Esophagus mucosa (tissue), 1 donor: Measurements from ENCODE around the gene CYP46A1. TPM values are rescaled to one million over a fixed set of nuclear protein-coding genes. Genes with fewer than 3 reads are reported as not detected.
"Not testable (repeated sequence)": the region's sequence is repeated elsewhere in the genome, so short reads cannot be mapped to it uniquely, and the experiment has no call there.

Source experiments
- ATAC-seq: fragments of 200-7000 bp; cut with Tn5 transposase; one replicate; pipeline ENCODE4 v1.9.1; 2020
- total RNA-seq: library from RNA; stranded (reverse); gene quantifications from one replicate; pipeline ENCODE4 v1.2.4, GENCODE V29; 2023
- donor health status: DM: yes; HTN: yes; CAD: no.

CYP46A1 gene
- not detected for total RNA-seq

DNA sequence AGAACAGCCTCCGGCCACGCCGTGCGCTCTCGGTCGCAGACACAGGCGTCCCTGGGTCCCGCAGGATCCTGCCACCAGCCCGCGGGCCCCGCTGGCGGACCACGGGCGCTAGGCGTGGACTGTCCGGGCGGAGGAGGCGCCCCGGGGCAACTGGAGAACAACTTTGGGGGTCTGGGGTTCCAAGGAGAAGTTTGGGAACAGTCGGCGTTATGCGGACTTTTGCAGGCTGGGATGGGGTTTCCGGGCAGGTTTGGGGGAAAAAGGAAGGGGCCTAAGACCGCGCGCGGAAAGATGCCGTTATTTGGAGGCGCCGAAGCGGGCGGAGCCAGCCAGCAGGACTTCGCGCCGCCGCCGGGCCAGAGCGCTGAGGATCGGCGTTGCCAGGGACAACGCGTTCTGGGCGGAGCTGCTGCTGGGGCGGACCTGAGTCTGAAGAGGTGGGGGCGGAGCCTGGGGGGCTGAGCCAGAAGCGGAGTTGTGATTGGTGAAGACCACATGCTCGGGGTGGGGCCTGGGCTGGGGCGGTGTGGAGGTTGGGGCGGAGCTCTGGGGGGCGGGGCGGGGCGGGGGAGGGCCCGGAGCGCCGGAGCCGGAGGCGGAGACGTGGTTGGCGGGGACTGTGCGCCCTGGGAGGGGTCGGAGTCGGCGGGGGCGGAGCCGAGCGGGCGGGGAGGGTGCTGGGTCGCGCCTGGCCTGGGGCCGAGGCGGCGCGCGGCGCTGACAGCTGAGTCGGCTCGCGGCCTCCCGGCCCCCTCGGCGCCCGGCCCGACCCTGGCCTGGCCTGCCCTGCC, at the start of gene CYP46A1:
CYP46A1 (plus strand) TSS at position 680 of the 791 bp plus-strand sequence. CDS start 120 bp downstream, outside the sequence.
- peak; percentile 99 for ATAC-seq

DNA sequence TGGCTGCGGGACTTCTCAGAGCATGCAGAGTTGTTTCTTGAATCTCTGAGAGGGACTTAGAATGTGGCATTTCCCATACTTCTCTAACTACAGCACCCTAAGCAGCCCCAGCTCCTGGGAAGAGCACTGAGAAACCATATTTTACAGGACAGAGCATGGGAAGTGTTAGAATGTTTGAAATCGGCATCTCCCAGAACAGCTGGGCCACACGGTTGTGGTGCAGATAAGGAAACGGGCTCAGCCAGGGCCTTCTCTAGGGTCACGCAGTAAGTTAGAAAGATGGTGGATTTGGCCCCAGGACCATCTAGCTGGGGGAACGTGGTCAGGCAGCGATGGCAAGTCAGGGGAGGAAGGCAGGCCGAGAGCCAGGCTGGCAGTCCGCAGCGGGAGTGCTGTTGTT, 49.7 kb upstream of the CYP46A1 start:
- no peak for ATAC-seq

DNA sequence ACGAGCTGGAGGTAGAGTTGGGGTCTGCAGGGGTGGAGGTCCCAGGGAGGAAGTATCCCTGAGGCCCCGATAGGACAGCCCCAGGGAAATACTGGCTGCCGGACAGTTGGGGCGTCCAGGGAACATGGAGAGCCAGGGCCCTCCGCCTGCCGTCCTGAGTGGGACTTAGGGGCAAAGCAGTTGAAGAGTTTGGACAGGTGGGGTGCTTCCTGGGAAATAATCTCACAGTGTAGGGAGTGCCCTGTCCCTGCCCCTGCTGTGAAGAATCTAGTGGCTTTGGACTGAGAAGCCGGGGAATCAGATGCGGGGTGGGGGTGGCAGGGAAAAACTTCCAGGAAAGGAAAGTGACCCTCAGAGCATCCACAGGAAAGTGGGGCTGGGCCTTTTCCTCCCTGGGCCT, 49.0 kb upstream of the CYP46A1 start:
- ATAC-seq = no peak

DNA sequence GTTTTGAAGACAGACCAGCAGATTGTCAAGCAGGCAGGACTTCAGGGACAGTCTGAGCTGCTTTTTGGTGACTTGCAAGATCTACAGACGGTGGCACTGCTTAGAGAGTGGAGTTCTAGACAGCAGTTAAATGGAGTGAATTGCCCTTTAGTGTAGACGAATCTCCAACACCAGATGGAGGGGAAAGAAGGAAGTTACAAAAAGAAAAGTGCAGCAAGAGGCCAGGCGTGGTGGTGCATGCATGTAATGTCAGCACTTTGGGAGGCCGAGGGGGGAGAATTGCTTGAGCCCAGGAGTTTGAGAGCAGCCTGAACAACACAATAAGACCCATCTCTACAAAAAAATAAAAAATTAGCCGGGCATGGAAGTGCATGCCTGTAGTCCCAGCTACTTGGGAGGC, 47.6 kb upstream of the CYP46A1 start:
- ATAC-seq = no peak

DNA sequence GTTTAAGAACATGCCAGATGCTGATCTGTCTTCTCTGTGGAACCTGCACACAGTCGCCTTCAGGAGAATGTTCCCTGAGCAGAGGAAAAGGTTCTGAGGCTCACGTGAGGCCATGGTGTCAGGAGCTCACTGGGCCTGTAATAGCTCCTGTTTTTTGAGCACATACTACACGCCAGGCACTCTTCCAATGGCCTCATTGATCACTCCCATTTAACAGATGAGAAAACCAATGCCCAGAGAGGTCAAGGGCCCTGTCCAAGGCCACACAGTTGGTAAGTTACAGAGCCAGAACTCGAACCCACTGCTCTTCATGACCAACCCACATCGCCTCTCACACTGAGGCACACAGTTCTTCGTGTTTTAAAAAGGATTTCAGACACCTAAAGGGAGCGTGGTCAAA, 46.5 kb upstream of the CYP46A1 start:
- ATAC-seq = no peak

DNA sequence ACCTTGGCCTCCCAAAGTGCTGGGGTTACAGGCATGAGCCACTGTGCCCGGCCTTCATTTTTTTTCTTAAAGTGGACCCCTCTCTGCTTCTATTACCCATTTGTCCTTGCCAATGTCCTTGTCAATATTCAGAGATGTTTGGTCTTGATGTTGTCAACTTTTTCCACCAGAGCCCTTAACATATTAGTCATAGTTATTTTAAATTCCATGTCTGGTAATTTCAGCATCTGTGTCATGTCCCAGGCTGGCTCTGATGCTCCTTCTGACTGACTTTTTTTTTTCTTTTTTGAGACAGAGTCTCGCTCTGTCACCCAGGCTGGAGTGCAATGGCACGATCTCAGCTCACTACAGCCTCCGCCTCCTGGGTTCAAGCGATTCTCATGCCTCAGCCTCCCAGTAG, 41.3 kb upstream of the CYP46A1 start:
- ATAC-seq = not testable (repeated sequence)

DNA sequence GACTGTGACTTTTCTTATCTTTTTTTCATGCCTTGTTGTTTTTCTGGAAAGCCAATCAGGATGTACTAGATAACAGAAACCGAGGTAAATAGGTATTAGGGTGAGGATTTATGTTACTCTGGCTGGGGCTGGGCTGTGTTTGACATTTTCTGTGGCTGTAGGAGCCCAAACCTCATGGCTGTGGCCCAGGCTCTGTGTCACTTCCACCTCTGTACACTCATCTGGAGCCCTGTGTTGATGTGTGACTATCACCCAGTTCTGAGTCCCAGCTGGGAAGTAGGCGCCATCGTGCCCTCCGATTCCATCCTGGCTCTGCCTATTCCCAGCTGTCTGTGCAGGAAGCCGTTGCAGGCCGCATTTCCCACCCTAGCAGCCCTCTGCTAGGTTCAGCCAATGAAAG, 40.8 kb upstream of the CYP46A1 start:
- ATAC-seq = no peak

DNA sequence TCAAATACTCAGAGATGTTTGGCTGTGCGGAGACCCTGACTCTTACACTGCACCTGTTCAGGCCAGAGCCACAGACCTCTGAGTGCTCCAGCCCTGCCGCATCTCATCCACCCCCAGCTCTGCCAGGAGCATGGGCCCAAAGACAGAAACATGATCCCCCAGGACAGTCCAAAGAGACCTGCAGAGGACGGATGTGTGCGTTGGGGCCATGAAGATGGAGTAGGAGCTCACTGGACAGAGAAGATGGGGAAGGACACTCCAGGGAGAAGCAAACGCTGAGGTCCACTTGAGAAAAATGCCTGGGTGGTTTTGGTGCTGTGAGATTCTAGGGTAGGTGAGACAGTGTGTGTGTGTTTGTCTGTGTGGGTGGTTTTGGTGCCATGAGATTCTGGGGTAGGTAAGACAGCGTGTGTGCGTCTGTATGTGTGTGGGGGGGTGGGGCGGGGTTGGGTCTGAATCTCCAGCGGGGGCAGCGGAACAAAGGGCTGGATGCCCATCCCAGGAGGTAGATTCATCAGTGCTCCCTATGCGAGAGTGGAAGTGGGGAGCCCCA, 40.0 kb upstream of the CYP46A1 start:
- no peak for ATAC-seq

DNA sequence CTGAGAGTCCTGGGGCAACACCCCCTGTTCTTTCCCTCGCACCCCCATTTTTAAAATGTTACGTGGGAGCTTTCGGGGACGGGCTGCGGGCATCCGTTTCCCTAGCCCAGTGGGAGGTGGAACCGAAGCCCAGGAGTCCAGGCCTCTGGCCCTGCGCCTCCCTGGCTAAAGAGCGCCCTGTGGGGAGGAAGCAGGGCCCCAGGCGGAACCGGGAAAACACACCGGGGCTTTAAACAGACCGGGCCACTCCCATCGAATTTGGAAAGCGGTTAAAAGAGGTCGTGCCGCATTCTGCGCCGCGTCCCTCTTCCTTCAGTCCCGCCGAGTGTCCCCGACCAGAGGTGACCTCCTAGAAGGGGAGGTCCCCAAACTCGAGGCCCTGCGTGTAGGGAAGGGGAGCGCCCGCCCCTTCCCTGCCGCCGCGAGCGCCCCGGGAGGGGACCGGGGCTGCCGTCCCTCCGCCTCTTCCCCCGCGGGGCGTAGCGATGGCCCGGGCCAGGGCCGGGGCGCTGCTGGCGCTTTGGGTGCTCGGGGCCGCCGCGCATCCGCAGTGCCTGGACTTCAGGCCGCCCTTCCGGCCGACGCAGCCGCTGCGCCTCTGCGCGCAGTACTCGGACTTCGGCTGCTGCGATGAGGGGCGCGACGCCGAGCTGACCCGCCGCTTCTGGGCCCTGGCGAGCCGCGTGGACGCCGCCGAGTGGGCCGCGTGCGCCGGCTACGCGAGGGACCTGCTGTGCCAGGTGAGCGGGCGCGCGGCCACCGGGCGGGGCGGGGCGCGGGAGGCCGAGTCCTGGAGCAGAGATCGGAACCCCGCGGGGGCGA, 39.2 kb upstream of the CYP46A1 start, which contains the start of gene HHIPL1:
HHIPL1 (plus strand) TSS at position 407 of the 822 bp plus-strand sequence; CDS start at position 486, 79 bp downstream.
- ATAC-seq = no peak

DNA sequence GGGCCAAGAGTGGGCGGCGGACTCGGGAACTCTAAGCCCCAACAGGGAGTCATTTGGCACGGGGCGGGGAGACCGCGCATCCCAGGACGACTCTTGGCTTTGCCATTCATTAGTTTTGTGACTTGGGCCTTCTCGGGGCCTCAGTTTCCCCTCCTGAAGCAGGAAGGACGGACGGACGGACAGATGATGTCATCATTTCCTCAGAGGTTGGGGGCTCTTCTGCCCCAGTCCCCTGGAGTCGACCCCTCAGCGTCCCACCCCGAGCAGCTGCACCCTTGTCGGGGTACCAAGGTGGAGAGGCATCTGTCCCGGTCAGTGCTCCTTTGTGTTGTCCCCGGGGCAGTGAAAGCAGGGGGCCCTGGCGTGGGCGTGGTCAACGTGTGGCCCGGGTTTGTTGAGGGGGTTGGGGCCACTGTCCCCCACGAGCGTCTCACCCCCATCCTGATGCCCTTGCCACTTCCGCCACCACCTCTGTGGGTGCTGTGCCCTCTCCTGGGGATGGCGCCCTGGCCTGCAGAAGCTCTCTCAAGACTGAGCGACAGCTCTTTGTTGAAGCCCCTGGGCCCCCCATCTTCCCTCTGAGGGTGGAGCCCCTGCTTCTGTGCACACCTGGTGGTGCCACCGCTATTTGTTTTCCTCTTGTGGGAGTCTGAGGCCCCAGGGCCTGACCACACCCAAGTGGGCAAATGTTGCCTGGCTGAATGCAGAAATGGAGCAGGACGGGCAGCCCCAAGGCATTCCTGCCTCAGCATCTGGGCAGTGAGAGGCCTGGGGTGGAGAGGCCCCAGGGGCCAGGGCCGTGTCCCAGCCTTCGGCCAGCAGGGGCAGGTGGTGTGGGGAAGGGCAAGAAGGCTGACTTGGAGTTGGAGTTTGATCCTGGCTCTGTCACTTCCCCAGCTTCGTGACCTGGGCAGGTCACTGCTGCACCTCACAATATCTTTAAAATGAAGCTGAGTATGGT, 38.3 kb upstream of the CYP46A1 start:
- ATAC-seq = no peak

DNA sequence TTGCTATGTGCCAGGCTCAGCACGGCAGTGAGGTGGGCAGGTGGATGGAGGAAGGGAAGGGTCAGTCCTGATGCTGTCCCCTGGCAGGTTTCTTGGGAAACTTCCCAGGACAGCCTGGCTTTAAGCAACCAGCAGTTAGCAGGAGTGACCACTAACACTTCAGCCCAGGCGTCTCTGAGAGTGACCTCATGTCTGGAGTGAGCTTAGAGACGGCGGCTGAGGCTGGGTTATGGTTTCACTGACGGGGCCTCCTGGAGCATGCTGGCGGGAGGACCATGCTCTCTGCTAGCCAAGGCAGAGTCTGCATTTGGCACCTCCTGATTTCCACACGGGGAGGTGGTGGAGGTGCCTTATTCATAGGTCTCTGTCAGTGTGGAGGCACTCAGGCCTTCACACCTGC, 36.7 kb upstream of the CYP46A1 start:
- no peak for ATAC-seq

DNA sequence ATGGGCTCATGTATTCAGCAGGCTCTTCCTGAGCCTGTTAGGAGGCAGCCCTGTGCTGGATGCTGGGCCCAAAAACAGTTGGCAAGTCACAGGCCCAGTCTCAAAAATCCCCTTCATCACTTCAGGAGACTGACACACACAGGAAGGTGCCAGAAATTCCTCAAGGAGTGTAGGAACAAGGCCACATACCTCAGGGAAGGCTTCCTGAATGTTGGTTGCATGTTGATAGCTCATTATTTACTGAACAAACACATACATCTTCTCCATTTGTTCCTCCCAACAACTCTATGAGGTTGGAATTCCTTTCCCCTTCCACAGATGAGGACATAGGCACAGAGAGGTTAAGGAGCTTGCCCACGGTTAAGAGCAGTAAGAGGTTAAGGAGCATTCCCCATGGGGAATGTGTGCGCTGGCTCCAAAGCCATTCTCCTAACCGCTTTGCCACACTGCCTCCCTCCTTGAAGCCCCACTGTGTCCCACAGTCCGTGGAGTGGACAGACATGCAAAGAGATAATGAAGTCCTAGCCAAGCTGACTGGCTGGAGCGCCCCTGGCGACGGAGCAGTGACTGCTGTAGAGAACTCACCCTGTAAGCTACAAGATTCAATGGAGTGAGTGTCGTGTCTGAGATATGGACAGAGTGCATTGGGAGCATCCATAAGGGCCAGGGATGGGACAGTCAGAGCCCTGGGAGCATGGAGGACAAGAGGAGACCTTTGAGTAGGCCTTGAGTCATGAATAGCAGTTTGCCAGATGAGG, 35.9 kb upstream of the CYP46A1 start:
- ATAC-seq = no peak

DNA sequence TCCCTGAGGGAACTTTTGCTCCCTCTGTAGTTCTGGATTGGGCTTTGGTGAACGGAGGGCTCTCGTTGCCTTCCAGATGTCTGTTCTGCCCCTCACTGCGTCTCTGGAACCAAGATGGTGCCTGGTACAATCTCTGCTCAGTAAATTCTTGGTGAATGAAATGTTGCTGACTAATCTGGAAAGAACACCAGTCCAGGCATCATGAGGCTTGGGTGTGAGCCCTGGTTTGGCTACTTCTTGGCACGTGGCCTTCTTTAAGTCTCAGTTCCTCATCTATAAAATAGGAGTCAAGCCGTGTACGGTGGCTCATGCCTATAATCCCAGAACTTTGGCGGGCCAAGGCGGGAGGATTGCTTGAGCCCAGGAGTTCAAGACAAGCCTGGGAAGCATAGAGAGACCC, 34.9 kb upstream of the CYP46A1 start:
- ATAC-seq = peak; percentile 43

DNA sequence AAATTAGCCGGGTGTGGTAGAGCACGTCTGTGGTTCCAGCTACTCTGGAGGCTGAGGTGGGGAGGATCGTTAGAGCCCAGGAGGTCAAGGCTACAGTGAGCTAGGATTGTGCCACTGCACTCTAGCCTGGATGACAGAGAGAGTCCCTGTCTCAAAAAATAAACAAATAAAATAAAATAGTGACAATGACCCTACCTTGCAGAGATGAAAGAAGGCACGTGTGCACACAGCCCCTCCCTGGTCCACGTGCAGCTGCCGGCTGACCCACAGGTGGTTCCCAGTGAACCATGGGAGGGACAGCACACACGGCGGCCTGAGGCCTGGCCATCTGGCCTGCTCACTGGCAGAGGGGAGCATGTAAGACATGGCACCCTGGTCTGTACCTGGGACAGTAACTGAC, 34.5 kb upstream of the CYP46A1 start:
- no peak for ATAC-seq

DNA sequence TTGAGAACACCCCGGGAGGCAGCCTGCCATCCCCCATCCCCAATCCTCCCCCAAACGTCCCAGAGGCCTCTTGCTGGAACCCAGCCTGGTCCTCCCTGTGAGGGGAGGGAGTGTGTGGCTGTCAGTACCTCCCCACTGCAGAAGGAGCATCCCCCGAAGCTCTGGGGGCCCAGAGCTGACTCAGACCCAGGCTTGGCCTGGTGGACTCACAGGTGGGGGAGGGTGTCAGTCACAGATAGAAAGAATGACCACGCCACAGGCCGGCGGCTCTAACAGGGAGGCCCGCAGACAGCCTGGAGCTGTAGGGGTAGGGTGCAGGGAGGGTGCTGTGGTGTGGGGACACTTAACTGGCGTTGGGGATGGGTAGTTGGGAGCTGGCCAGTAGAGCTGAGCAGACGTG, 33.9 kb upstream of the CYP46A1 start:
- ATAC-seq = no peak

DNA sequence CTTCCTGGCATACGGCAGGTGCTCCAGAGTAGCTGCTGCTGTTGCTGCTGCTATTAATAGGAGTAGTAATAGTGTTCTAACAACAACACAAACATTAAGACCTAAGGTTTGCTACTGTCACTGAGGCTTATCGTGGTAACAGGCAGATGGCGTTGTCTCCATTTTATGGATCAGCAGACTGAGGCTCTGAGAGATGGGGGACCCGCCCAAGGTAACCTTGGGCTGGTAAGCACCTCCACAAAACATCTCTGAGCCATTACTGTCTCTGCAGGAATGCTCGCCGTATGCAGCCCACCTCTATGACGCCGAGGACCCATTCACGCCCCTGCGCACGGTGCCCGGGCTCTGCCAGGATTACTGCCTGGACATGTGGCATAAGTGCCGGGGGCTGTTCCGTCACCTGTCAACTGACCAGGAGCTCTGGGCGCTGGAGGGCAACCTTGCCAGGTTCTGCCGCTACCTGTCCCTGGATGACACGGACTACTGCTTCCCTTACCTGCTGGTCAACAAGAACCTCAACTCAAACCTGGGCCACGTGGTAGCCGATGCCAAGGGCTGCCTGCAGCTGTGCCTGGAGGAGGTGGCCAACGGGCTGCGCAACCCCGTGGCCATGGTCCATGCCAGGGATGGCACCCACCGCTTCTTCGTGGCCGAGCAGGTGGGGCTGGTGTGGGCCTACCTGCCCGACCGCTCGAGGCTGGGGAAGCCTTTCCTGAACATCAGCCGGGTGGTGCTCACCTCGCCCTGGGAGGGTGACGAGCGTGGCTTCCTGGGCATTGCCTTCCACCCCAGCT, 31.9 kb upstream of the CYP46A1 start:
- no peak for ATAC-seq

DNA sequence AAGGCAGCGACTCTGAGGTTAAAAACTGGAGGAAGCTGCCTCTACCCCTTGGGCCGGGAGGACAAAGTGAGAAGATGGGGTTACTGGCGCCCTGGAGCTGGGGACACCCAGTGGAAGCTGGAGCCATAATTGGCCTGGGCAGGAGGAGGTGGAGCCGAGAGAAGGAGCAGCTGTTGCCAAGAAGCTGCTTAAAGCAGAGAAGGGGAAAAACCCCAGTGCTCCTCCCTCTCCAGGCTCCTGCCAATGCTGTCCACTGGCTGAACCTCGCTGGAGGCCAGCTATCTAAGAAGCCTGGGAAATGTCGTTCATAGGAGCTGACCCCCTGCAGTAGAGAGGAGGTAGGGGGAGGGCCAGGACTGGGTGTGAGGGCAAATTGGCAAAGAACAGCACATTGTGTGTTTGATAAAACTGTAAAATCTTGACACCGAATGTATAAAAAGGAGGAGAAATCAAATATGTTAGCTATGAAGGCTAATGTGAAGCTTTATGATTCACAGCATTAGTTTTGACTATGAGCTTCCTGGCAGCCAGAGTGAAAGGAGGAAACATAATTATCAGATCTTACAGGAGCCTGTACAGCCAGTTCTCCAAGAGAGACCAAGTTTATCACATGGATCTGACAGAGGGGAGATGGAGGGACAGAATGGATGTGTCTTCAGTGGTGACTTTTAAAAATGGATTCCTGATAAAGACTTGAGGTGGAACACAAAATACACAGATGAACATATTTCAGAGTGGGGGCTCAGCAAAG, 29.7 kb upstream of the CYP46A1 start:
- ATAC-seq = peak; percentile 53

DNA sequence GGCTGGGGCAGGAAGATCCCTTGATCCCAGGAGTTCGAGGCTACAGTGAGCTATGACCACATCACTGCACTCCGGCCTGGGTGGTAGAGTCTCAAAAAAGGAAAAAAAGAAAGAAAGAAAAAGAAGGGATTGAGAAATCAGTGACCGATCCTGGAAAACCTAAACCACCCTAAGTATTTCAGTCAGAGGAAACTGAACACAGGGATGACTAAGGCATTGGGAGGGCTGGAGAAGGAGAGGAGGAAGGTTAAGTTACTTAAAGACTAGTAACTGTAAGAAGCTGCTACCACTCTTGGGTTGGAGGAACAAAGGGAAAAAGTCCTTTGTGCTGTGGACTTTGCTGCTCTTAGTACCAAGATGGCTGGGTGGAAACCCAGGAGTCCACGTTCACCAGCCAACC, 28.6 kb upstream of the CYP46A1 start:
- ATAC-seq = no peak

DNA sequence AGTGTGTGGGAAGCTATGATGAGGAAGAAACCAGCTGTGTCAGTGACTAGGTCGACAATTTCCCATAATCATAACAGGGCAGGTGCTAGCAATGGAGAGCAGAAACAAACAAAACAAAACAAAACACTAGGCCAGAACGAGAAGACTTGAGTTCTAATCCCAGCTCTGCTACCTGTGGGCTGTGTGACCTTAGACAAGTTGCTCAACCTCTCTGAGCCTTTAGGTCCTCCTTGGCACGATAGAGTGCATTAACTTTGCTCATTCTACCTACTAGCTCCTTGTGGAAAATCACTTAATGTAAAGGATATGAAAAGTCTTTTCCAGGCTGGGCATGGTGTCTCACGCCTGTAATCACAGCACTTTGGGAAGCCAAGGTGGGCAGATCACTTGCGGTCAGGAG, 27.9 kb upstream of the CYP46A1 start:
- ATAC-seq = no peak

DNA sequence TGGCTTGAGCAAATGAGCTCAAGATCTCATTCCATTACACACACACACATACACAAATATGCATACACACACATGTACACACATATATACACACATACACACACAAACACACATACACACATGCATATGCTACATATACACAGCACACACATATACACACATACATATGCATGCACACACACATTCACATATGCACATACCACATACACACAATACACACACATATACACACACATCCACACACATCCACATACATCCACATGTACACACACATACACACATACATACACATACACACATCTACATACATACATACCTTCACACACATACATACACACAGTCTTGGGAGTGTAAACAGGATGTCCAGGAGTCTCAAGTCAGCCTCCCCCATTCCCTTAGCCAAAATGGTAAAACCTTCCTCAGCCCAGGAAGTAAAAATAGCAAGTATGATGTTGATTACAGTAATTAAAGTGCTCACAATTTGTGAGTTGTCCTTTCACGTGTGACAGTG, 26.4 kb upstream of the CYP46A1 start:
- ATAC-seq = no peak
